ENCODE data around the gene WNT9B. TPM values are rescaled to one million over a fixed set of nuclear protein-coding genes. Genes with fewer than 3 reads are reported as not detected.

WNT9B gene
- total and polyA plus RNA-seq, 9 of the 15 experiments (the other 6 are each of a cell fraction or from before 2014, with no cell fraction given), result not detected

DNA sequence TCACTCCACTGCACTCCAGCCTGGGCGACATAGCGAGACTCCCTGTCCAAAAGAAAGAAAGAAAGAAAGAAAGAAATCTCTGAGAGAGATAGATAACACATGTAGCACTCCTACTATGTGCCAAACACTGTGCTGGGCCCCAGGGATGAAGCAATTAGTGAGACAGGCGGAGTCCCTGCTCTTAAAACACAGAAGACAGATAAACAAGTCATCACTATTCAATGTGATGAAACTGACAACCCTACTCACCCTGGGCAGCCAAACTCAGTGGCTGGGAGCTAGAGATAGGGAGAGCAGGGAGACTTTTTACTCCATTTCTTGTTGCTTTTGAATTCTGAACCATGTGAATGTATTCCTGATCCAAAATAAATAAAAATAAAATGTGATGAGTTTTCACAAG, 36.3 kb downstream of the WNT9B start:
- peak; percentile 40 to 71 (median 51) for DNase-seq (ENCODE audit: extremely low read depth in 1 of 4, low spot score in 3 of 4)
- peaks cover 11 to 19% of the 10 kb centered on the region in 2 experiments; a peak in 4 of 5 replicates for H3K4me1 ChIP-seq (replicated peaks in 1 of 2; ENCODE audit: control insufficient read depth in 2 of 2, insufficient read depth in 2 of 2, low read length in 2 of 2)
- peaks cover 10% of the 10 kb centered on the region; the same call in 1 of the 2 replicates for H4K20me1 ChIP-seq (replicated peaks; ENCODE audit: control insufficient read depth, insufficient read depth, low read length)
- H3K9me3 ChIP-seq (replicated peaks; ENCODE audit: control insufficient read depth, insufficient read depth, low read depth, low read length), result no peaks in the 10 kb centered on the region
- intact Hi-C loops (cut with micrococcal nuclease), result no loop called here
- peak; percentile 35 for FAIRE-seq
- in situ Hi-C loops (cut with MboI), result no loop called here
- ChIA-PET POLR2A (interaction anchor here (0.6 to 0.7 kb wide), 2 partner anchors 10 to 48 kb away, joined by 3 read pairs; no protein-coding TSS in a partner anchor), CTCF (ENCODE audit: low intra/inter-chr PET ratio) (no interaction called here)
- no peaks in the 10 kb centered on the region for H3K9me1 ChIP-seq (ENCODE audit: control insufficient read depth, insufficient read depth, low read length)
- no peaks in the 10 kb centered on the region for H3K79me2 ChIP-seq (ENCODE audit: control insufficient read depth, insufficient read depth, low read length)
- H3K4me2 ChIP-seq (ENCODE audit: insufficient read depth, low read length), result no peak overlapping the region; the same call in 1 of the 2 replicates
- no peak overlapping the region for H2AFZ ChIP-seq (ENCODE audit: low read depth, low read length)
- WGBS (ENCODE audit: insufficient coverage, low coverage, missing lambda C conversion rate), result 0% methylated on average over 3 of the region's 3 CpGs
- peak; percentile 76 for ATAC-seq
- H3K4me3 ChIP-seq, result no peak overlapping the region
- BruUV-seq (replicated peaks), result no TSS peak
- H3K27me3 ChIP-seq (ENCODE audit: control insufficient read depth in 2 of 2, insufficient read depth in 2 of 2, low read length in 2 of 2), result peaks cover 34 to 63% of the 10 kb centered on the region in 2 experiments
- H3K36me3 ChIP-seq (ENCODE audit: control insufficient read depth, insufficient read depth, low read length), result no peaks in the 10 kb centered on the region
- no peak overlapping the region for H3K9ac ChIP-seq (ENCODE audit: insufficient read depth in 1 of 2, low read depth in 2 of 2, low read length in 2 of 2)
- no peak overlapping the region for H3K27ac ChIP-seq (ENCODE audit: extremely low read depth, low read depth, low read length)
- TF ChIP-seq SMAD4 (CRISPR knock-in tag; conservative IDR thresholded peaks at IDR 0.05), result peak; percentile 27; the same call in 1 of the 2 replicates
- TF ChIP-seq JUND (IDR thresholded peaks at IDR 0.05; ENCODE audit: borderline replicate concordance, low read depth, low read length), result 0 out of 2 replicates have a peak, but pooled peaks have one; percentile 4
- TF ChIP-seq JUND (tag; IDR thresholded peaks at IDR 0.05; ENCODE audit: borderline replicate concordance, low read depth, low read length), result no peak
- no peak for TF ChIP-seq ZNF445 (CRISPR knock-in tag; IDR thresholded peaks at IDR 0.05; ENCODE audit: low read depth)
- TF ChIP-seq NCOR1 (IDR thresholded peaks at IDR 0.05), result peak; percentile 55
- peak; percentile 98 for TF ChIP-seq ZKSCAN1 (IDR thresholded peaks at IDR 0.05; ENCODE audit: low read depth, low read length)
- TF ChIP-seq HMG20B (CRISPR knock-in tag; IDR thresholded peaks at IDR 0.05), result no peak
- TF ChIP-seq, protein P1, sequence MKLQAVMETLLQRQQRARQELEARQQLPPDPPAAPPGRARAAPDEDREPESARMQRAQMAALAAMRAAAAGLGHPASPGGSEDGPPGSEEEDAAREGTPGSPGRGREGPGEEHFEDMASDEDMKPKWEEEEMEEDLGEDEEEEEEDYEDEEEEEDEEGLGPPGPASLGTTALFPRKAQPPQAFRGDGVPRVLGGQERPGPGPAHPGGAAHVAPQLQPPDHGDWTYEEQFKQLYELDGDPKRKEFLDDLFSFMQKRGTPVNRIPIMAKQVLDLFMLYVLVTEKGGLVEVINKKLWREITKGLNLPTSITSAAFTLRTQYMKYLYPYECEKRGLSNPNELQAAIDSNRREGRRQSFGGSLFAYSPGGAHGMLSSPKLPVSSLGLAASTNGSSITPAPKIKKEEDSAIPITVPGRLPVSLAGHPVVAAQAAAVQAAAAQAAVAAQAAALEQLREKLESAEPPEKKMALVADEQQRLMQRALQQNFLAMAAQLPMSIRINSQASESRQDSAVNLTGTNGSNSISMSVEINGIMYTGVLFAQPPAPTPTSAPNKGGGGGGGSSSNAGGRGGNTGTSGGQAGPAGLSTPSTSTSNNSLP (IDR thresholded peaks at IDR 0.05; ENCODE audit: borderline replicate concordance, low read depth, low read length), result no peak
- TF ChIP-seq, protein P2, sequence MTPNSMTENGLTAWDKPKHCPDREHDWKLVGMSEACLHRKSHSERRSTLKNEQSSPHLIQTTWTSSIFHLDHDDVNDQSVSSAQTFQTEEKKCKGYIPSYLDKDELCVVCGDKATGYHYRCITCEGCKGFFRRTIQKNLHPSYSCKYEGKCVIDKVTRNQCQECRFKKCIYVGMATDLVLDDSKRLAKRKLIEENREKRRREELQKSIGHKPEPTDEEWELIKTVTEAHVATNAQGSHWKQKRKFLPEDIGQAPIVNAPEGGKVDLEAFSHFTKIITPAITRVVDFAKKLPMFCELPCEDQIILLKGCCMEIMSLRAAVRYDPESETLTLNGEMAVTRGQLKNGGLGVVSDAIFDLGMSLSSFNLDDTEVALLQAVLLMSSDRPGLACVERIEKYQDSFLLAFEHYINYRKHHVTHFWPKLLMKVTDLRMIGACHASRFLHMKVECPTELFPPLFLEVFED (CRISPR knock-in tag; conservative IDR thresholded peaks at IDR 0.05), result no peak
- peak; percentile 79 for TF ChIP-seq CBFA2T3 (IDR thresholded peaks at IDR 0.05)
- no peak for TF ChIP-seq ZNF232 (CRISPR knock-in tag; IDR thresholded peaks at IDR 0.05)
- no peak for TF ChIP-seq XRCC5 (IDR thresholded peaks at IDR 0.05; ENCODE audit: low read depth, low read length)
- TF ChIP-seq SMARCA4 (IDR thresholded peaks at IDR 0.05), result peak; percentile 59; the same call in 1 of the 2 replicates
- TF ChIP-seq CBFA2T2 (conservative IDR thresholded peaks at IDR 0.05), result peak; percentile 60
- TF ChIP-seq, protein P3, sequence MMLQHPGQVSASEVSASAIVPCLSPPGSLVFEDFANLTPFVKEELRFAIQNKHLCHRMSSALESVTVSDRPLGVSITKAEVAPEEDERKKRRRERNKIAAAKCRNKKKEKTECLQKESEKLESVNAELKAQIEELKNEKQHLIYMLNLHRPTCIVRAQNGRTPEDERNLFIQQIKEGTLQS (IDR thresholded peaks at IDR 0.05), result 0 out of 2 replicates have a peak, but pooled peaks have one; percentile 32
- TF ChIP-seq, protein P3 (CRISPR knock-in tag; conservative IDR thresholded peaks at IDR 0.05), result no peak
- TF ChIP-seq ZC3H11A (IDR thresholded peaks at IDR 0.05; ENCODE audit: low read depth, low read length), result no peak
- no peak for TF ChIP-seq ZNF695 (CRISPR knock-in tag; IDR thresholded peaks at IDR 0.05)
- TF ChIP-seq TAL1 (IDR thresholded peaks at IDR 0.05), result peak; percentile 60
- TF ChIP-seq ZNF263 (CRISPR knock-in tag; IDR thresholded peaks at IDR 0.05; ENCODE audit: borderline replicate concordance), result peak; percentile 56; the same call in 1 of the 2 replicates
- TF ChIP-seq TCF3 (CRISPR knock-in tag; IDR thresholded peaks at IDR 0.05), result peak; percentile 93
- TF ChIP-seq RCOR1 (IDR thresholded peaks at IDR 0.05; ENCODE audit: borderline replicate concordance in 1 of 2, low read depth in 2 of 2, low read length in 2 of 2), result peak in 1 of 2 experiments; percentile 55; a peak in 1 of 4 replicates

Measured in K562 (cell line).